Adipocyte (in vitro differentiated cells): ENCODE measurements around the gene RPS10.
"Not testable (repeated sequence)": the region's sequence is repeated elsewhere in the genome, so short reads cannot be mapped to it uniquely, and the experiment has no call there.

ENCODE experiments used
- DNase-seq: peaks from one replicate; pipeline ENCODE4 v3.0.0-alpha.2; 2015; ENCODE audit warnings: low read depth
- H3K27me3 ChIP-seq: replicated peaks from 2 replicates; pipeline ENCODE4 v1.7.0; 2013; ENCODE audit warnings: mild to moderate bottlenecking, low read length, moderate library complexity; ENCODE audit not compliant: control insufficient read depth, insufficient read depth
- H3K36me3 ChIP-seq: 2 replicates; pipeline ENCODE4 v1.7.0; 2013; ENCODE audit warnings: low read length, mild to moderate bottlenecking, moderate library complexity; ENCODE audit not compliant: control insufficient read depth, insufficient read depth, severe bottlenecking
- H3K4me1 ChIP-seq: 2 replicates; pipeline ENCODE4 v1.7.0; 2013; ENCODE audit warnings: mild to moderate bottlenecking, low read length, moderate library complexity; ENCODE audit not compliant: control insufficient read depth, insufficient read depth
- H3K4me3 ChIP-seq: 2 replicates; pipeline ENCODE4 v1.7.0; 2013; ENCODE audit warnings: mild to moderate bottlenecking, low read length, moderate library complexity
- H3K9ac ChIP-seq: 2 replicates; pipeline ENCODE4 v1.7.0; 2013; ENCODE audit warnings: mild to moderate bottlenecking, low read length, moderate library complexity
- H3K9me3 ChIP-seq: 2 replicates; pipeline ENCODE4 v1.7.0; 2013; ENCODE audit warnings: mild to moderate bottlenecking, low read length, moderate library complexity; ENCODE audit not compliant: control insufficient read depth

The RPS10 gene

DNA sequence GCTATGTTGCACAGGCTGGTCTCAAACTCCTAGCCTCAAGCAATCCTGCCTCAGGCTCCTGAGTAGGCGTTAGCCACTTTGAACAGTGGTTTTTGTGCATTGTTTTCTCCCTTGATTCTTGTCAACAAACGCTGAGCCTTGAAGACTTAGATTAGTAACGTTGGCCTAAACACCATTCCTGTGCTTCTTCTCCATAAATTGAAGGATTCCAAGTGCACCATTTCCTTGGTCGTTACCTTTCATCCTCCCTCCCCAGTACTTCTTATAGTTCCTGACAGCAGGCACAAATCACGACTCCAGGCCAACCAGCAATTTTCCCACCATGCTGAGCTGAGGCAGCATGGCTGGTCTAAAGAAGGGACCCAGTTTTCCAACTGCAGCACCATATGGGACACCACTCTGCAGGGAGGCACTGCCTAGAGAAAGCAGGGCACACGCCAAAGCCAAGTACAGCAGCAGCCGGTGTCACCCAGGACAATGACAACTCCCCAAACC is 8.9 kb downstream of the RPS10 start:
- DNase-seq = no peak
- H3K9ac ChIP-seq = no peak overlapping the region
- no peaks in the 10 kb centered on the region for H3K9me3 ChIP-seq
- H3K36me3 ChIP-seq = peaks cover 59% of the 10 kb centered on the region
- H3K4me1 ChIP-seq = peaks cover 11% of the 10 kb centered on the region
- no peaks in the 10 kb centered on the region for H3K27me3 ChIP-seq
- no peak overlapping the region for H3K4me3 ChIP-seq

DNA sequence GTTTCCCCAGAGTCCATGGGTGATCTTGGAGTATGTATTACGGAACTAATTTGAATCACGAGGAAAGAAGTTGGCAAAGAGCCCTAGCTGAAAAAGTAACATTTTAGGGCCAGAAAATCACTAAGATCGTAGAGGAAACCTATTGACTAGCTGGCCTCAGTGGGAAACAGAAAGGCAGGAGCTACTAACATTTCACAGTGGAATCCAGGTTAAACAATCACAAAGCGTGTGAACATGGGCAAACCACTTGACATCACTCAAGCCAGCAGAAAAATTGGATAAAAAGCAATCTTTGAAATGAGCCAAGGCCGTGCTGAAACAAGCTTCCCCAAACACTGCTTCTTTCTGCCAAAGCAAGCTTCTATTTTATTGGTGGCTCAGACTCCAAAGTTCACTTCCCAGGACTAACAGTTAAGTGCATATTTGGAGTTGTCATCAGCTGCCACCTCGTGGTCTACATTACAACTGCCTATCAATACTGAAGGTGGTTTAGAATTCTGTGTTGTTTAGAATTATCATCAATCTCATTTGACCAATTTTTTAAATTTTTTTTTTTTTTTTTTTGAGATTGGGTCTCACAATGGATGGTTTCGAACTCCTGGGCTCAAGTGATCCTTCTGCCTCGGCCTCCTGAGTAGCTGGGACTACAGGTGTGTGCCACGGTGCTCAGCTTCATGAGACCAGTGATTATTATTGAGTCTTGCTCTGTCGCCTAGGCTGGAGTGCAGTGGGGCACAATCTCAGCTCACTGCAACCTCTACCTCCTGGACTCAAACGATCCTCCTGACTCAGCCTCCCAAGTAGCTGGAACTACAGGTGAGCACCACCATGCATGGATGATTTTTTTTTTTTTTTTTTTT is 10.6 kb downstream of the RPS10 start:
- no peaks in the 10 kb centered on the region for H3K9me3 ChIP-seq
- peaks cover 11% of the 10 kb centered on the region for H3K4me1 ChIP-seq
- H3K4me3 ChIP-seq = peak overlapping the region; percentile 9
- H3K9ac ChIP-seq = peak overlapping the region; percentile 42
- peaks cover 42% of the 10 kb centered on the region for H3K36me3 ChIP-seq
- H3K27me3 ChIP-seq = no peaks in the 10 kb centered on the region
- peak; percentile 73 for DNase-seq

DNA sequence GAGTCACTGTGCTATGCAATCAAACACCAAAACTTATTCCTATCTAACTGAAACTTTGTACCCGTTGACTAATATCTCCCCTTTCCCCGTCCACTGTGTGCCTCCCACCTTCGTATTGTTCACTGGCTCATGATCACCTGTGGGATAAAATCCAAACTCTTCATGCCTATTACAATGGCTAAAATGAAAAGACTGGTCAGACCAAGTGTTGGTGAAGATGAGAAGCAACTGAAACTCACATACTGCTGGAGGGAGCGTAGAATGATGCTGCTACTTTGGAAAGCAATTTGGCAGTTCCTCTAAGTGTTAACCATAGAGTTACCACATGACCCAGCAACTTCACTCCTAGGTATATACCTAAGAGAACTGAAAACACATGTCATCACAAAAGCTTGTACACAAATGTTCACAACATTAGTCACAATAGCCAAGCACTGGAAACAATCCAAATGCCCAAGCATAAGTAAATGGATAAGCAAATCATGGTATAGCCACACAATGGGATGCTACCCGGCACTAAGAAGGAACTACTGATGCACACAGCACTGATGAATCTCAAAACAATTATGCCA is 13.1 kb downstream of the RPS10 start:
- no peak for DNase-seq
- peaks cover 19% of the 10 kb centered on the region for H3K36me3 ChIP-seq
- no peak overlapping the region for H3K4me3 ChIP-seq
- H3K4me1 ChIP-seq = peaks cover 15% of the 10 kb centered on the region
- H3K9me3 ChIP-seq = no peaks in the 10 kb centered on the region
- no peak overlapping the region for H3K9ac ChIP-seq
- H3K27me3 ChIP-seq = no peaks in the 10 kb centered on the region

DNA sequence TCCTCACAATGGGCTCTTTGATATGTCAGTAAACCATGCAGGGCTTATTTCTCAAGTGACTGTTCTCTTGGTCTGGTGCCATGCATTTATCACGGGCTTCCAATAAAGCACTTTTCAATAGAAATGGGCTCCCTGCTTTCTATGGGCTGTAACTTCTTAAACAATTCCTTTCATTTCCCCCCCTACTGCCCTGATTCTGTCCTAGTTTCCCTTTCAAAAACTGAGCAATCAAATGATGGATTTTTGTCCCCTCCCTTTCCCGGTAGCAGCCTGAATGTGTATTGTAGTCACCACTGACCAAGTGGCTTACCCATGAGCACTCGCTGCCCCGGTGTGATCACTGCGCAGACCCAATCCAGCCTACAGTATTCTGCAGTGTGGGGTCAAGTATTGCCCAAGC is 13.9 kb downstream of the RPS10 start:
- DNase-seq = no peak
- H3K27me3 ChIP-seq = no peaks in the 10 kb centered on the region
- H3K36me3 ChIP-seq = peaks cover 12% of the 10 kb centered on the region
- peaks cover 15% of the 10 kb centered on the region for H3K4me1 ChIP-seq
- no peak overlapping the region for H3K4me3 ChIP-seq
- H3K9me3 ChIP-seq = no peaks in the 10 kb centered on the region
- H3K9ac ChIP-seq = no peak overlapping the region

DNA sequence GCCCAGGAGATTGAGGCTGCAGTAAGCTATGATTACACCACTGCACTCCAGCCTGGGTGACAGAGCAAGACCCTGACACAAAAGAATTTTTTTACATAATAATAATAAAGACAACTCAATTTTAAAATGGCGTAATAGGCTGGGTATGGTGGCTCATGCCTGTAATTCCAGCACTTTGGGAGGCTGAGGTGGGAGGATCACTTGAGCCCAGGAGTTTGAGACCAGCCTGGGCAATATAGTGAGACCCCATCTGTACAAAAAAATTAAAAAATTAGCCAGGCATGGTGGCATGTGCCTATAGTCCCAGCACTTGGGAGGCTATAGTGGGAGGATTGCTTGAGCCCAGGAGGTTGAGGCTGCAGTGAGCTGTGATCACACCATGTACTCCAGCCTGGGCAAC is 18.0 kb downstream of the RPS10 start:
- not testable (repeated sequence) for H3K27me3 ChIP-seq, H3K36me3 ChIP-seq, DNase-seq, H3K9me3 ChIP-seq, H3K4me3 ChIP-seq, H3K4me1 ChIP-seq, H3K9ac ChIP-seq

DNA sequence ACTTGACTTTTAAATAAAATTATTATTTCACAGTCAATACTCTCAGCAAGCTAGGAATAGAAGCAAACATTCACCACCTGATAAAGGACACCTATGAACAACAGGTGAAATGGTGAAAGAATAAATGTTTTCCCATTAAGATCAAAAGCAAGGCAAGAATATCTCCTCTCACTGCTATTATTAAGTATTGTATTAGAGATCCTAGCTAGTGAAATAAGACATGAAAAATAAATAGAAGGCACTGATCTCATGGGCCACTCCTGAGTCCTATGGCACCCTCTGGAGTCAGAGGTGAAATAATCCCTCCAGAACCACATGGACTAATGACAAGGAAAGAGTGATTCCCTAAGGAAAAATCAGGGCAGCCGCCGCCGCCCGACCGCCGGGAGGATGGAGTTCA is 29.4 kb downstream of the RPS10 start:
- Histone ChIP-seq H3K36me3 (no peaks in the 10 kb centered on the region), H3K9ac (no peak overlapping the region), H3K4me1 (peaks cover 5% of the 10 kb centered on the region), H3K9me3 (peaks cover 3% of the 10 kb centered on the region), H3K27me3 (no peaks in the 10 kb centered on the region), H3K4me3 (no peak overlapping the region)
- DNase-seq = no peak

DNA sequence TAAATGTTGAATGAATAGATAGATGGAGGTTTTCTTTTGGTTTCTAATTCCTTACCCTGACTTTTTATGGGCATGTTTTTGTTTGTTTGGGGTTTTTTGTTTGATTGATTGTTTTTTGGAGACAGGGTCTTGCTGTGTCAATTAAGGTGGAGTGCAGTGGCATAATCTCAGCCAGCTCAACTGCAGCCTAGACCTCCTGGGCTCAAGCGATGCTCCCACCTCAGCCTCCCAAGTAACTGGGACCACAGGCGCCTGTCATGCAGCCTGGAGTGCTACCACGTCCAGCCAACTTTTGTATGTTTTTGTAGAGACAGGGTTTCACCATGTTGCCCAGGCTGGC is 31.9 kb downstream of the RPS10 start:
- H3K9me3 ChIP-seq = peaks cover 3% of the 10 kb centered on the region
- H3K9ac ChIP-seq = no peak overlapping the region
- peaks cover 11% of the 10 kb centered on the region for H3K4me1 ChIP-seq
- DNase-seq = no peak
- no peaks in the 10 kb centered on the region for H3K36me3 ChIP-seq
- no peaks in the 10 kb centered on the region for H3K27me3 ChIP-seq
- no peak overlapping the region for H3K4me3 ChIP-seq

DNA sequence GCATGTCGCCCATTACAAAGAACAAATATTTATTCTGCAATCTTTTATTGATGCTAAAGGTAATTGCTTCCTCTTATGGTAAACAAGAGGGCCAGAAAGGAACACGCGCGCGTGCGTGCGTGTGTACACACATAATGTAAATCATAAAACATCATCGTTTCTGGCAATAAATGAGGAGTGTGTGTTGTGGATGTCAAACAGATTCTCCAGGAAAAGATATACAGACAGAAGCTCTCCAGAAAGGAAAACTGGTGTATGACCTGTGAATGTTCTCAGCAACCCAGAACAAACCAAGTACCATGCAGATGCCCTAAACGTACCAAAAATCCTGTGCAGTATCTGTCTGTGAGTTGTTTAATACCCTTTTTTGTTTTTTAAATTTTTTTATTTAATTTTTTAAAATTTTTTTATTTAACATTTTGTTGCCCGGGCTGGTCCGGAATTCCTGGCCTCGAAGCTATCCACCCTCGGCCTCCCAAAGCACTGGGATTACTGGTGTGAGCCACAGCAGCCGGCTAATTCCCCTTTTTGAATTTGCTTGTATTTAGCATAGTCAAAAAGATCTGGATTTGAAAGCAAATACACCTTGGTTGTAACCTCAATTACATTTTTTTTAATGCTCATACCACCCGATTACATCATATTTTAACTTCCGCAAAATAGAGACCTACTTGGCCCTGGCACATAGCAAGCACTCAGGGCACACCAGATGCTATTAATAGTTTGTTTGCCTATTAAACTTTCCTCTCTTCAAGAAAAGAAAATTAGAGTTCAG is 32.5 kb downstream of the RPS10 start:
- no peaks in the 10 kb centered on the region for H3K27me3 ChIP-seq
- no peak for DNase-seq
- H3K4me1 ChIP-seq = peaks cover 11% of the 10 kb centered on the region
- H3K36me3 ChIP-seq = no peaks in the 10 kb centered on the region
- peak overlapping the region; percentile 93 for H3K9ac ChIP-seq
- peaks cover 3% of the 10 kb centered on the region for H3K9me3 ChIP-seq
- H3K4me3 ChIP-seq = peak overlapping the region; percentile 85

DNA sequence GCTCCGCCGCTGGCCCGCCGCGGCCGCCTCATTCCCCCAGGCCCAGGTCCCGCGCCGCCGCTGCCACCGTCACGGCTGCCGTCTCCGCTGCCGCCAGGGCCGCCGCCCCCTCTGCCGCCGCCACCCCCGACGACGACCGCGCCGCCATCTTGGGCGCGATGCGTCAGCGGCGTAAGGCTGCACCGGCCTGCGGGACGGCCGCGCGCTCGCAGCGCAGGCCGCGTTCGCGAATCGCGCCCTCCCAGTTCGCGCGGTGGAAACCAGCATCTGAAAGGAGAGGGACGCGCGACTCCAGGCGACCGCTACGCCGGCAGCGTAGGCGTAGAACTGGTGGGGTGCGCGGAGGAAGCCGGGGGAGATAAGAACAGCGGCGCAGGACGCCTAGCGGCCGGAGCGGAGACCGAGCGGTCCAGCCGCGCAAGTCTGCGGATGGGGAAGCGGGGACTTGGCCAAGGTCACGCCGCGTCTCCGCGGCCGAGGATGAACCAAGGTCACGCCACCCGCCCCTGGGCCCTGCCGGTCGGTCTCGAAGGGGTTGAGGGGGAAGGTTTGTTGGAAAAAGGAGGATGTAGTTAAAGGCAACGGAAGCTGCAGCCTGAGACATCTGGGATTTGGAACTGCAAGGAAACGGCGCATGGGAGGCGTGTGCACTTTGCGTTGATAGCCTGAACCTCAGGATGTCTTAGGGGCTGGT is 33.2 kb downstream of the RPS10 start, which contains the start of gene NUDT3:
TSS of gene NUDT3 (minus strand) at position 173 of the 694 bp plus-strand sequence. CDS start 307 bp downstream, outside the sequence.
- Histone ChIP-seq H3K27me3 (no peaks in the 10 kb centered on the region), H3K9me3 (peaks cover 3% of the 10 kb centered on the region), H3K4me1 (peaks cover 11% of the 10 kb centered on the region), H3K9ac (peak within 1 kb of the TSS; percentile 93), H3K36me3 (no peaks in the 10 kb centered on the region), H3K4me3 (peak within 1 kb of the TSS; percentile 85)
- peak; percentile 98 for DNase-seq

DNA sequence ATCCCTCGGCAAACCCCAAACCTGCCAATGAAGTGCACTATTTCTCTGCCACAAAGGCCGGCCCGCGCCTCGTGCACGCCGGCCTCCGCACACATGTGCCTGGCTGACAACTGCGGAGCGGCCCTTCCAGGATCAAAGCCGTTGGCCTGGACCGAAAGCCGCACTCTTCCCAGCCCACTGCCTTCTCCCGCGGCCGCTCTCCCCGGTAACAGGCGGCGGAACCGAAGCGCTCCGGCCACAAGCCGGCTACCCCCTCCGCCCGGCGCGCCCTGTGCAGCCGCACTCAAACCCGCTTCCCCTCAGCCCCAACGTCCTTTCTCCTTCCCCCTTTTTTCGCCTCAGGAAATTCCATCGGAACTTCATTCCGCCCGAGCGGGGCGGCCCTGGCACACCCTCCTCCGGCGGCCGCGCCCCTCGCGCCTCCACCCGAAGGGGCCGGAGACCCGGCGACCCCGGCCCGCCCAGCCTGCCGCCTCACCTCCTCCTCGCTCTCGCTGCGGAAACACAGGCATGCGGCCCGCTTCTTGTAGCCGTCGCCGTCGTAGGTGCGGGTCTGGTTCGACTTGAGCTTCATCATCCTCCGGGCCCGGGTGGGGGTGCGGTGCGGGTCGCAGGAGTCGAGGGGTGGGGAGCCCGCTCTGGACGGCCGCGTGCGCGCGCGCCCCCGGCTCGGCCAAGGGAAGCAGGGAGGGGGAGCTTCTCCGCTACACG is 33.9 kb downstream of the RPS10 start:
- no peaks in the 10 kb centered on the region for H3K27me3 ChIP-seq
- no peaks in the 10 kb centered on the region for H3K36me3 ChIP-seq
- H3K9me3 ChIP-seq = peaks cover 3% of the 10 kb centered on the region
- peak overlapping the region; percentile 93 for H3K9ac ChIP-seq
- peak overlapping the region; percentile 85 for H3K4me3 ChIP-seq
- DNase-seq = peak; percentile 76
- H3K4me1 ChIP-seq = peaks cover 12% of the 10 kb centered on the region
